GM18861 (cell line): ENCODE measurements around the gene TNFRSF25.

Source experiments
- ATAC-seq: cut with Tn5 transposase; IDR thresholded peaks from one replicate; pipeline ENCODE4 v1.9.1; 2021; ENCODE audit not compliant: unreplicated experiment

The TNFRSF25 gene

DNA sequence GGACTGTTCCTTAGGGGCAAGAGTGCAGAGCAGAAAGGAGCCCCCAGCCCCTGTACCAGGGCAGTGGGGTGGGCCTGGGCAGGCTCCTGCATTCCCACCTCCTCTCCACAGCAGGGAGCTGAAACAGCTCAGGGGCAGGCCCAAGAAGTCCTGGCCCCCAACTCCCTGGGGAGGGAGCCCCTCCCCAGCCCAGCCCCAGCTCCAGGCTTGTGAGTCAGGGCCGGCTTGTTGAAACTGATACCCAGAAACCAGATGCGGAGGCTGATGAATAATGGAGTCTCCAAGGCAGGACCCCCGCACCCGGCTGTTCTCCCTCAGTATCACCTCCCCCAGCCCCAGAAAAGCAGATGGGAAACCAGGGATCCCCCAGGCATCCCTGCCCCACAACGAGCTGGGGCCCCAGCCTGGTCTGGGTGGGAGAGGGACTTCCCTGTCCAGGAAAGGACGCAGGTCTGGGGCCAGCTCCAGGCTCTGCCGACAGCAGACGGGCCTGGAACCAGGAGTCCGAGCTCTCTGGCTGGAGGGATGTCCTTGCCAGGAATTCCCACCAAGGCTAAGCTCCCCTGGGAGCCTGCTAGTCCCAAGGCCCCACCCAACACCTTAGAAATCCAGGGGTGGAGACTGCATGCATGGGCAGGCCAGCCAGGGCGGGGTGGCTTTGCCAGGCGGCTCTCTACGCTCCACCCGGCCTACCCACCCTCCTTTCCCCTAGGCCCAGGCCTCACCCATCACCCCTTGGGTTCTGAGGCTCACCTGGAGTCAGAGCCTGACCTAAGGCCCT lies 22.8 kb upstream of the TNFRSF25 start:
- no peak for ATAC-seq

DNA sequence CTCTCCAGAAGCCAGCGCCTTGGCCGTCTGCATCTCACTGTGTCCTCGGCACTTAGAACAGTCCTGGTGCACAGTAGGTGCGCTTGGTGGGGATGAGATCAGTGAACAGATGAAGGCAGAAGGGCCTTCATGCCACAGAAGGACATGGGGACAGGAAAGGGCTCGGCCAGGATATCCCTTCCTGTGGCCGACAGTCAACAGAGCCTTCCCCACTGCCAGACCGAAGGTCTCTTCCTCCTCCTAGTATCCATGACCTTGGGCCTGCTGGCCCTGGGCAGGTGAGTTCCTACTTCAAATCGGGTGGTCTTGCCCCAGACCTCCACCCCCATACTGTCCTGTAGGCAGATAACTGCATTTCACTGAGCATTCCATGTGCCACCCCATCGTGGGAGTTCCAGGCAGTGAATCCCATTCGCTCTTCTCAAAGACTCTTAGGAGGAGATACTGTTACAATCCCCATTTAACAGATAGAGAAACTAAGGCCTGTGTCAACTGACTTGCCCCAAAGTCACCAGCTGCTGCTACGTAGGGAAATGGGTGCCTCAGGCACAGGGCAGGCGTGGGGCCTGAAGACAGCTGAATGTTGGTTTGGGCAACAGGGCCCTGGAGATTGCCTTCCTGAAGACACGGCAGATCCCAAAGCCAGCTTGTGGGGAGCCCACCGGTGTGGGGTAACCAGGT lies 22.0 kb upstream of the TNFRSF25 start:
- ATAC-seq = no peak

DNA sequence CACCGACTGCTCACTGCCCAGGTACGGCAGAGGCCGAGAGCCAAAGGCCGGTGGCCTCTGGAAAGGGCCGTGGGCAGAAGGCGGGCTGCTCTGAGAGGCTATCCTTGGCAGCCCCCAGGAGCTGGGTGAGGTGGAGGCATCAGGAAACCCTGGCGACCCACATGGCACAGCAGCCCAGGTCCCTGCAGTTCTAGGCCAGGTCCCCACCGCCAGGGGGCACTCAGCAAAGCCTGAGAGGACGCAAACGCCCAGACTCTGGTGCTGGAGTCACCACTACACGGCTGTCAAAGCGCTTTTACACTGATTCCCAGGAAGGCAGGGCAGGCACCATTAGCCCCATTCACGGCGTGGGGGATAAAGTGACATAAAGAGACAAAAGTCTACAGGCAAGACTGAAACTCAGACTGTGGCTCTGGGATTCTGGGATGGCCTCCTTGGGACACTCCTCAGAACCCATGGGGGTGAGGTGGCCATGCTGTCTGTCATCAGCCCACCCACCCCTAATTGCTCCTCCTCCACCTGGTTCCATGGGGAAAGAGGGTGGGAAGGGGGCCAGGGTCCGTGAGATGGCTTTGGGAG lies 20.5 kb upstream of the TNFRSF25 start:
- no peak for ATAC-seq

DNA sequence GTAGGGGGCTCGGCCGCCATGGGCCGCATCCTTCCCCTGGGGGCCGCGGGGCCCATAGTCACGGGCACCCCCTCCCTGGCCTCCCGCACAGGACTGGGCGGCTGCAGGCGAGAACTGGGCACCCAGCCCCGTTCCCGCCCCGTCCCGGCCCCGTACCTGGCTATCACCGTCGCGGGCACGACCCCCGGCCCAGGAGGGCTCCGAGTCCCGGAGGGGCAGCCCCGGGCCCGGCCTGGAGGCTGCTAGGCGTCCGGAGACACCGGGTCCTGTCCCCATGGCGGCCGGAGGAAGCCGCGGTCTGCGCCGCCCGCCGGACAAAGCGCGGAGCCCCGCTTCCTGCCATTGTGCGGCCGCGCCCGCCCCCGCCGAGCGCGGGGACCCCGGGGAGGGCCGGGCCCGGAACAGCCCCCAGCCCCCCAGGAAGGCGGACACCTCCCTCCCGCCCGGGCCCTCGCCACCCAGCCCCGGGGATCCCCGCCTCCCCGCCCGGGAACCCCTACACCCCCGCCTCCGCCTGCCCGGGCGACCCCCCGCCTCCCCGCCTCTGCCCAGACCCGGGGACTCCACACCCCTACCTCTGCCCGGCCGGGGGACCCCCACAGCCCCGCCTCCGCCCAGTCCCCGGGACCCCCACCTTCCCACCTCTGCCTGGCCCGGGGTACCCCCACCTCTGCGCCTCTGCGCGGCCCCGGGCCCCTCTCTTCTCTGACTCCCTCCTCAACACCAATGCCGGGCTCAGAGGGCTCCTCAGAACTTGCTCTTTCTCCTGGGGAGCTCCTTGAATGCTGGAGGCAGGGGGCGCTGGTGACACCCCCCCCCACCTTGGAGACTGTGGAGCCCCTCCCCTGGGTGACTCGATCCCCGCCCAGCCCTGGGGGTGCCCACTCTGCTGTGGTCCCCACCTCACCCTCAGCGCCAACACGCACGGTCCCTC lies 19.5 kb upstream of the TNFRSF25 start:
- no peak for ATAC-seq

DNA sequence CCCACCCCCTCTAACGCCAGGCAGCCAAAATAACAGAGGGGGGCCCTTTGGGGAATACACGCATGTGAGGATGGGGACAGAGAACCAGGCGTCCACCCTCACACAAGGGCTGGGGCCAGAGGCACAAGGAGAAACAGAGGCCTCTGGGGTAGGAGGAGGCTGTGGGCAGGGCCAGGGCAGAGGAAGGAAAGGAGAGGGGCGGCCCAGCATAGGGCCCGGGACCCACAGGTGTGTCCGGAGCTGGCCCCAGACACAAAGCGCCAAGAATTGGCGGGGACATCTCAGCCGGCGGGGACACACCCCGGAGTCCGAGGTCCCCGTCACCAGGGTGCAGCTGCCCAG lies 18.8 kb upstream of the TNFRSF25 start:
- ATAC-seq = no peak

DNA sequence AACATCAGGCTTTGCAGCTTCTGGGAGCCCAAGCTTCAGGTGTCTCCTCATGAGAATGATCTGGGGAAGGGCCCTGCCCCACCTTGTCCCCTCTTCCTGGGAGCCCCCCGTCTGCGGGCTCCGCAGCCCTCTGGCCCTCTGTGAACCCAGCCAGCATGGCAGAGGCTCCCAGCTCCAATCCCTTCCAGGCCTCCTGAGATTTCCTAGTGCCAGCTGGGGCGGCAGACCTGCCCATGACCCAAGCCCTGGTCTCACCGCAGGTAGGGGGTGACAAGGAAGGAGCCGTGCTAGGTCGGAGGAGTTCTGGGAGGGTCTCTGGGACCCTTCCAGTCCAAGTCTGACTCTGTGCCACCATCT lies 17.8 kb upstream of the TNFRSF25 start:
- no peak for ATAC-seq

DNA sequence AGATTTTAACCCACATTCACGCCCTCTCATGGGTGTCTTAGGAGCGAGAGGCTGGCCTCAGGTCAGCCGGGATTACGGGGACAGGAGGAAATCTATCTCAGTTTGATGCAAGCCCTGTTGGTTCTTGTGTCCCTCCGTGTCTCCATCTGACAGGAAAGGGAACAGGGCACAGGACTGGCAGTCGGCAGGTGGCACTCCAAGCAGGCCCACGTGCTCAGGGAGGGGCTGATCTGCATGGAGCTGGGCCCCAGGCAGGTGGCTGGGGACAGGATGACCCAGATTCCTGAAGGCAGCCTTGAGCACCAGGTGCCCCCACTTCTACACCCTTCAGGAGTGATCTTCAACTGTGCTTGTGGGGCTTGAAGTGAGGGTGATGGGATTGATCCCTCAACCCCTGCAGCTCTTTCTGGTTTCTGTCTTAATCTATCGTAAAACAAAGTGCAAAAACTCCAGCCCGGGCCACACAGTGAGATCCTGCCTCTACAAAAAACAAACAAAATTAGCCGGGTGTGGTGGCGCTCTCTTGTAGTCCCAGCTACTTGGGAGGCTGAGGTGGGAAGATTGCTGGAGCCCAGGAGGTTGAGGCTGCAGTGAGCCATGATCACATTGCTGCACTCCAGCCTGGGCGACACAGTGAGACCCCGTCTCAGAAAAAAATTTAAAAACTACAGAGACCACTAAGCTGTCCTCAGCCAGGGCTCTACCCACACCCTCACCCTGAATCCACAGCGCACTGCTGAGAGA lies 17.2 kb upstream of the TNFRSF25 start:
- no peak for ATAC-seq

DNA sequence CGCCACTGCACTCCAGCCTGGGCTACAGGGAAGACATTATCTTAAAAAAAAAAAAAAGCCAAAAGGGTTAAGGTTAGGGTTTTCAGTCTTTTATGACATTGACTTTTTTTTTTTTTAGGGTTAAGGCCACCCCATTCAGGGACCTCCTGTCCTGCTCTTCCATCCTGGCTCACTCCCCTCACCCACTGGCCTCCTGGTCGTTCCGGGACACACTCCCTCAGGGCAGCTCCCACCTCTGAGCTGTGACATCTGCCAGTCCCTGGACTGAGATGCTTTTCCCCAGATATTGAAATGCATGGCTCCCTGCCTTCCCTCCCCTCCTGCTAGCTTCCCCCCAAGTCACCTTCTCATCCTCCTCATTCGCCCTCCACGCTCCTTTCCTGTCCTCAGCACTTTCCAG lies 15.8 kb upstream of the TNFRSF25 start:
- no peak for ATAC-seq

DNA sequence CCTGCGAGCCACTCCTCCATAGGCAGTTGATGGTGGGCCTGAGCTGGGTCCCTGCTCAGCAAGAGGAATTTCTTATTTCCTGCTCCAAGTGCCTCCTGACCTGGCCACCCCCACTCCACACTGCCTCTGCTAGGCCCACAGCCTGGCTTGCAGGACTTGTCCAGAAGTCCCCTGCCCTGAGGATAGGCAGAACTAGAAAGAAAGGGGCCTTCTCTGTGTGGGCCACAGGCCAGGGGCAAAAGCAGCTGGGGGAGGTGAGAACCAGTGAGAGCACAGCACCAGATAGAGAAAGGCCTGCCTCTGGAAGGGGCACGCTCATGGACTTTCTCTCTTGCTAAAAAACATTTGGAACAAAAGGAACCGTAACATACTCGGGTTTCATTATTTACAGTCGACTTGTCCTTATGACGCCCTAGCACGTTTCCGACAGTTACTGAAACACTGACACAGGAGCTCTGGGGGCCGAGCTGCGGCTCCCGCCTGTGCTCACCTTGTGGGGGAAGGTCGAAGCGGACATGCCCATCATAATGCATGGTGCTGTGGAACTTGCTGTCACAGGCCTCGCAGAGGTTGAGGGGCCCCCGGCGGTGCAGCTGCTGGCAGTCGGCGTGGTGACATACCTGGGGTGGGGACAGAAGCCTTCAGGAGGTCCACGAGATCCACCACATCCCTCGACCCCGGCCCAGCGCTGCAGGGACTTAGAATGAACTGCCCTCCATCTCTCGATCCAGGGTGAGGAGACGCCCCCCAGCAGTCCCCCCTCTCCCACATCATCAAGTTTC lies 11.3 kb upstream of the TNFRSF25 start:
- ATAC-seq = no peak

DNA sequence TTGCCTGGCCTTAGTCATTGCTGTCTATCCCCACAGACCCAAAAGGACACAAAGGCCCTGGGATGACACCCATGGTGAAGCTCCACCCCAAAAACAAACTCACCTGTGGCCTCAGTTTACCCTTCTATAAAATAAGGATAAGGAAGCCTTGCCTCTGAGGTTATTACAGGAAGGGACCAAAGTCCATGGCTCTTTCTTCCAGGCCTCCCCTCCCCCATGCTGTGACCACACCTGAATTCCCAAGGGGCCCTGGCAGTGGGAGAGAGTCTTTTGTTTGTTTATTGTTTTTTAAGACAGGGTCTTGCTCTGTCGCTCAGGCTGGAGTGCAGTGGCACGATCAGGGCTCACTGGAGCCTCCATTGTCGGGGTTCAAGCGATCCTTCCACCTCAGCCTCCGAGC lies 10.5 kb upstream of the TNFRSF25 start:
- ATAC-seq = no peak

DNA sequence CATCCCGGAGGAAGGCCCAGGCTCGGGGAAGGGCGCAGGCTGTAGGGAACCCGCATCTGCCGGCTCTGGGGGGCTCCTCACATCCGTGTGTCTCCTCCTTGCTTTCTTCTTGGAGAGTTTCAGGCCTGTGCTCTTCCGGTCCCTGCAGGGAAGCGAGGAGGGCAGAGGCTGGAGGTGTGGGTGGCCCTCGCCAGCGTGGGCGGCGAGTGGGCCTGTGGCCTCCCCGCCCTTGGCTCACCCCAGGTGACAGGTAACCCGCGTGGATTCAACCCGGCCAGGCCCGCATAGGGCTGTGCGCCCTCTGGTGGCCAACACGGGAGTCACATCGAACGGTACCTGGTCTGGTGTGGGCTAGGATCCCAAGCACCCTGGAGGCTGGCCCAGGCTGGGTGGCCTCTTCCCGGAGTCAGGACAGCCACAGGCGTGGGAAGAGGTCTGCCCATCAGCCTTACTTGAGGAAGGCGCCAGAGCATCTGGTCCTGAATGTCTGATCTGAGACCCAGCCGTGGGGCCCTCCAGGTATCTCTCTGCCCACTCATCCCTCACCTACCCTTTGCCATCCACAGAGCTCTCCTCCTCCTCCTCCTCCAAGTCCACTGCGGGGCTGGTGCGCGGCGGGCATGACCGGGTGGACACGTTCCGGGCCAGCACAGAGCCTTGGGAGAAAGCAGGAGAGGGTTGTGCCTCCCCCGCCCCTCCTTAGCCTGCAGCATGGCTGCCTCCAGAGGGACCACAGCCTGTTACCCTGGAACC lies 9.6 kb upstream of the TNFRSF25 start:
- no peak for ATAC-seq

DNA sequence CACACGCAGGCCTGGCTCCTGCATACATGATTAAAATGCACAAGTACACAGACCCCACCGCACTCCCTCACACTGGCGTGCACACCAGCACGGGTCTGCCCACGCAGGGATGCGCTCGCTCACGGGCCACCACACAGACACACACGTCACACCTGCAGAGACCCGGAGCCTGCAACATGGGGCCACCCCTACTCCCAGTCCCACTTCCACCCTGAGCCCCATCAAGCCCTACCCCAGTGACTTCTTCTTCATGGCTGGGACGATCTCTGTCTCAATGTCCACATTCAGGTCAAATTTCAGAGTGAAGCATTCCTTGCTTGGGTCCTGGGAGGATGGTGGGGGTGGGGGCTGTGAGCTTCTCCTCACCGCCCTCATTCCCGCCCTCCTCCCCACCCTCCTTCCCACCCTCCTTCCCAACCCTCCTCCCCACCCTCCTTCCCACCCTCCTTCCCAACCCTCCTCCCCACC lies 8.9 kb upstream of the TNFRSF25 start:
- ATAC-seq = no peak

DNA sequence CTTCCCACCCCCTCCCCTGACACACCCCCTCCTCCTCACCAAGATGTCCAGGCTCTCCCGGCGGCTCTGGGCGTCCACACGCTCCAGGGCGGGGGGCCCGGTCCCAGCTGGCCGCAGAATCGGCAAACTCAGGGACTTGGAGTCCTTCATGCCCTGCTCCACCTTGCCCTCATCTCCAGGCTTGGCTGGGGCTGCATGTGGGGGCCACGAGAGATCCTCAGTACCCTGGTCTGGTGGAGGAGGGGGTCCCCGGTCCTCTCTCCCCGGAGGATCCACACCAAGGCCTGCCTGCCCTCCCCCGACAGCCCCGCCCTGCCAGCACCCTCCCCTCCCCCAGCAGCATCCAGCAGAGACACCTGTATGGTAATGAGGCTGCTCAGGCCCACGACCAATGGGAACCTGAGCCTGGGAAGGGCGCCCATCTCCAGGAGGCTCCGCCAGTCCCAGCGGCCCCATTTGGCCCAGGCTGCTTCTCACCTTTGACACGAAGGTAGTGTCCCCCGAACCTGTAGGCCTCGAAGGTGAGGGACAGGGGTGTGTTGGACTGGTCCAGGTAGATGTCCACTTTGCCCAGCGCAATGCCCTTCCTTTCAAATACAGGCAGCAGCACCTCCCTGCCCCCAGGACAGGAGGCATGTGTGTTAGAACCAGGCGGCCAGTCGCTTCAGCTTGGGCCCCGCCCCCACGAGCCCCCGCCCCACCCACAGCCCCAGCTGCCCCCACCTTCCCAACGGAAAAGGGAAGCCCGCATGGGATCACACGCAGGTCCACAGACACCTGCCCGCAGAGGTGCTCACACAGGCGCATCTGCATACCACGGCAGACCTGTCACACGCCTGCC lies 8.2 kb upstream of the TNFRSF25 start:
- ATAC-seq = no peak

DNA sequence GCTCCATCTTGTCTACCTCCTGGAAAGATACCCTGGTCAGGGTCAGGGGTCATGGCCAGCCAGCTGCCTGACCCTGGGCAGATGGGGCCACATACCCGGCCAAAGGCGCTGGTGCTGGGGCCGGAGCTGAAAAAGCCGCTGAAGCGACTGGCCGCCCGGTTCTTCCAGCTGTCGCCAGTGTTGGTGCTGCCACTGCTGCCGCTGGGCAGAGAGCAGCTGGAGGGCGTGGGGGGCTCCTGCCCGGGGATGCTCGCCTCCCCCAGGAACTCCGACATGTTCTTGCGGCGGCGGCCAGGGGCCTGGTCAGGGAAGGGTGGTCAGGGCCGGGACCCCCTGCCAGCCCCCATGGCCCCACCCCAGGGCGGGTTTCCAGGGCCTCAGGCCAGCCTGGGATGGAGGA lies 7.2 kb upstream of the TNFRSF25 start:
- no peak for ATAC-seq

DNA sequence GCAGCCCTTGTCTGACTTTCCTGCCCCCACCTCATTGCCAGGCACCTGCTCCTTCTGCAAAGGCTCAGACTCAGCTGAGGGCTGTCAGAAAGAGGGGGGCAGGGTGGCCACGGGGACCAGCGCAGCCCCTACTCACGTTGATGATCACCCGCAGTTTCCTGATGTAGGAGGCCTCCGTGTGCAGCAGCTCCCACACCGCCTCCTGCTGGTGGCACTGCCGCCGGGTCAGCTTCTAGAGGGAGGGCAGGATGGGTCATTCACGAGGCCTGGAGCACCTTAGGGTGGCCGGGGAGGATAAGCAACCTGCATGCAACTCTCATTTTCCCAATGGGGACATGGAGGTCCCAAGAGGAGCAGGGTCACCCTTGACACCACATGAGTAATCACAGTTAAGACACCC lies 6.4 kb upstream of the TNFRSF25 start:
- no peak for ATAC-seq

DNA sequence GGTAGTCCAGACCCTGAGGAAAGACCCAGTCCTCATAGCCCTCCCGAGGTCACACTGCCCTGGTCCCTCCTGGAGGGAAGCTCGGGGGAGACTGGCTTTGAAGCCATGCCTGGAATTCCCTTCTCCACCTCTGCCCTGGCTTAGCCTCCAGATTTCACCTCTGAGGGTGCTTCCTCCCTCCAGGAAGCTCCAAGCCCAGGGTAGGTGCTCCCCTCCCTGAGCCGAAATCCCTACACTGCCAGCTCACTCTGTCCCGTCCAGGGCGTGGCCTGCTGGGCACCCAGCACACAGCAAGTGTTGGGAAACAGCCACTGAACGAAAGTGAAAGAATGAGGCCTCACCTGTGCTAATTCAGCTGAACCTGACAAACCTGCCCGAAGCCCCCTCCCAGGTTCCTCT lies 6.0 kb upstream of the TNFRSF25 start:
- no peak for ATAC-seq

DNA sequence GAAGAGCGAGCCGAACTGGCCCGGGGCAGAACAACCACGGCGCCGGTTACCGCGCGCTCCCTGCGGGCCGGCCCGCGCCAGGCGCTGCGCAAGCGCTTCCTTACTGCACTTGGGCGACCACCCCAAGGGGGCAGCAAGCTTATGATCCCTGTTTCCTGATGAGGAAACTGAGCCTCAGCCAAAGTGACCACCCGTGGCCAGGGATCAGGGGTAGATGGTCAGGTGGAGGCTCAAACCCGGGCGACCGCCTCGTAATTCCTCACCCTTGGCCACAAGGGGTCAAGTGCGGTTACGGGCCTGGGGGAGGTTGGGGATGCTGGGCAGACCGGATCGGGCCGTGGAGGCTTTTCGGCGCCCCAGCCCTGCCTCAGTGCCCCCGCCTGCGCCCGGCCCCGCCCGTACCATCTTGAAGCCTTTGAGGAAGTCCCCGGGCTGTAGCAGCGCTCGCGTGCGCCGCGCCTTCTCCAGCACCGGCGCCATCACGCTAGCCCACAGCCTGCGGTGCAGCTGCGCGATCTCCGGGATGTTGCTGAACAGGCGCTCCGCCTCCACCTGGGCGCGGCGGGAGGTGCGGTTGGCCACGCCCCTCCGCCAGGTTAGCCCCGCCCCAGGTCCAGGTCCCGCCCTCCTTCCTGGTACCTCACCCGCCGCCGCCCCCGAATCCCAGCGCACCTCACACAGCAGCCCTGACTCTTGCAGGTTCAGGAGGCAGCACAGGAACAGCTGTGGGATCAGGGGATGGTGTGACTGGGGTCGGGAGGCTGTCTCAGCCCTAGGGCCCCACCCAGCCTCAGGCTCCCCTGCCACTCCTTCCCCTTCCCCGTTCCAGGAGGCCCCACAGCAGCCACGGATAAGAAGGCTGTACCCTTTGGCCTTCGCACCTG lies 5.4 kb upstream of the TNFRSF25 start:
- no peak for ATAC-seq
